ENCODE measurements around the gene GLIS1.

The GLIS1 gene

DNA sequence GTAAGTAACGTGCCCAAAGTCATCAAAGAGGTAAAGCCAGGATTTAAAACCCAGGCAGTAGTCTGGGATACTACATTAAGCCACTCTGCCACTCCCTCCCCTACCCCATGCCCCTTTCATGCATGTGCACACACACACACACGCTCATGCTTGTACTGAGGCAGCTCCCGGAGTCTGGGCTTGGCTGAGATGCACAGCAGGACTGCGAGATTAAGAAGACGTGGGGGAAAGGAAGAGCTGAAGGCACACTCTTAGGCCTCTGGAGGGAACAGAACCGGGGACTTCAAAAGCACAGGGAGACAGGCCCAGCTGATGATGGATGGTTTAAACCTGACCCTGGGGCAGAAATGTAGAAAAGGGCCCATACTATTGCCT lies 98.3 kb downstream of the GLIS1 start:
- DNase-seq (ENCODE audit: extremely low read depth in 1 of 2, low read depth in 1 of 2), result no peak

DNA sequence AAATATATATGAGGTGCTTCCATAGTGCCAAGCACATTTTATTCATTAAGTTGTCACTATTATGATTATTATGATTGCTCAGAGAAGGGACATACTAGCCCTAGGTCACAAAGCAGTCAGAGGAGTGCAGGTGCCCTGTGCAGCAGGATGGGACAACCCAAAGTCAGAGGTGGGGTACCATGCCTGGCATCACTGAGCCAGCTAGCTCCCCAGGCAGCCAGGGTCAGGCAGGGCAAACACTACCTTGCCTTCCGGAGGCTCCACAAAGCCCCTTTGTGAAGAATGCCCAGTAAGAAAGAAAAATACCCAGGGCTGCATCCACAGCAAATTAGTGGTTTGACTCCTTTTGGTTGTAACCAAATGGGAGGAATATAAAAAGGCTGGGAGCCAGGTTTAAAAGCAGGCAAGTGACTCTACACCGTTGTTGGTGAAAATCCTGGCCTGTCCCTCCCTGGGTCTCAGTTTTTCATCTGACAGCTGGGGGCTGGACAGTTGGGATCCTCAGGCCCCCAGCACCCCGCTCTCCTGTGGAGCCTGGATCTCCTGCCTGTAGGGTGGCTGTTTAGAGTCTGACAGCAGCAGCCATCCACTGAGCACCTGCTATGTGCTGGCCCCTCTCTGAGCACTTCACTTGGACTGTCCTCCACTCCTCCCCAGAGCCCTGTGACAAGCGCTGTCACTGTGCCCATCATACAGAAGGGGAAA lies 98.8 kb downstream of the GLIS1 start:
- no peak for DNase-seq (ENCODE audit: extremely low read depth in 1 of 2, low read depth in 1 of 2)

DNA sequence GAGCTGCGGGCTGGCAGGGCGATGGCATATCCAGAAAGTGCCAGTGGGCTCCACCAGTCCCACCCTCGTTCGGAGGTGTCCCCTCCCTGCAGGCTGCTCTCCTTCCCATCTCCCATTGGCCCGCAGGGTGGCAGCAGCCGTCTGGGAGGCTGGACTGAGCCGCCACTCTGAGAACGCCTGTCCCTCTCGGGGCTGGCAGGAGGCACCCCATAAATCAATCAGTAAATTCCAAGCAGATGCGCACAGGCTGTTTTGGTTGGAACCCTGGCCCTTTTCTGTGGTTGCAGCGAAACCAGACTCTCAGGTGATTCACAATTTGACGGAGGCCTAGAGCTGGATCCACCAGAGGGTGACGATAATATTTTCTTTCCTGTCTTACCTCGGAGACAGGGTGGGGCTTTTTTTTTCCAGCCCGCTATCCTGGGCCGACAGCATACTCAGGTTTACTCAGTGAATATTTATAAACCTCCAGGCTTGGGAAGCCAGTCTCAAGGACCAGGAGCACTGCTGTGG lies 99.7 kb downstream of the GLIS1 start:
- no peak for DNase-seq (ENCODE audit: extremely low read depth in 1 of 2, low read depth in 1 of 2)

DNA sequence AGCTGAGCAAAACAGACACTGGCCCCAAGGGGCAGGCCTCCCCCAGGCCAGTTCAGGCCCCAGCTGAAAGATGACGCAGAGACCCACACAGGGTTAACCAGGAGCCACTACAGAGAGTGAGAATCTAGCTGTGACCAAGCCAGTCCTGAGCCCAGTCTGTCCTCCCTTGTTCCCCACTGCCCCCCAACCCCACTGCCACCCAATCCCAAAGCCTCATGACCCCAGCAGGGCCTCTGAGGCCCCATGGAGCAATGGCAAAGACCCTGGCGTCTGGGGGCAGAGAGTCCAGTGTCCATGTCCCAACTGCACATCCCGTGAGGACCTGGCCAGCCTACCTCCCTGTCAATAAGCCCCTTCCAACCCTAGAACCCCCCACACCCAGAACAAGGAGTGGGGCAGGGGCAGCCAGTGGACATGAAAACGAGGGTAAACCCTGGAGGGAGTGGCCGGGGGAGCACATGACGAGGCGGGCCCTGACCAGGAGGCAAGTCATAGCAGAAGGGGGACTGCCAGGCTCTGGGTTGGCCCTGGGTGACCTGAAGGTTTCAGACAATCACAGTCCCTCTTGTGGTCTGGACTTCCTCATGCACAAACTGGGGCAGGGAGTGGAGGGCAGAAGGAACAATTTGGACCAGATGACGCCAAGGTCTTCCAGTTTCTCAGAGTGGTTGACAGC lies 100.5 kb downstream of the GLIS1 start:
- DNase-seq (ENCODE audit: extremely low read depth in 1 of 2, low read depth in 1 of 2), result no peak

DNA sequence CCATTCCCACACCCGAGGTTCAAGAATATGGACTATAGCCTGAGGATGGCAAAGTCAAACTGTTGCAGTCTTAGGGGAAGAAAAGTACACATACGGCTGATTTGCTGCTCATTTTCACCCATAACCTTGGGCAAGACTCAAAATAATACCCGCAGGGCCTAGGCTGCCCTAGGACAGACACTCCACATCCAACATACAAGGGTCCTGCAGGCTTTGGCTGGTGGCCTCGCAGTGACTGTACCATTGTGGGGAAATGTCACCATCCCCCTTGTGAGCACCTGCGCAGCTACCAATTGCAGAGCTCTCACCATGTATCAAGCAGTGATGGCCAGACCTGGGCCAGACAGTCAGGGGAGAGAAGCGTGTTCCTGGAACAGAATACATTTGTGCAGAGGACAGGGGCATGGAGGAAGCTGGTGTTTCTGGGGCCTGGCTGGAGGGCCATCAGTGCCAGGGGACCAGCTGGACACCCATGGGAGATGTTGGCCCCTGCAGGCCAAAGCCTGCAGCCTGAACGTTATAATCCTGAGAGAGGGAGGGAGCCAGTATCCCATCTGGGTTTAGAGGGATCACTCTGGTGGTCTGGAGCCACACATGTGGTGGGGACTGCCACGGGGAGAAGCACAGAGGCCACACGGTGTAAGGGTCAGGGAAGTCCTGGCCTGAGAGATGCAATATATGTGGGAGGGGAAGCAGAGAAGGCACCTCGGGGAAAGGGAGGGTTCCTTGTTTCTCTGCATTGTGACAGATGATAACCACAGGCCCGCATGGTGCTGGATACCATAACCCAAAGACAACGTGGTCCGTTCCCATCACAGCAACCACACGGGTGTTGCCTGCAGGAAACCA lies 101.2 kb downstream of the GLIS1 start:
- no peak for DNase-seq (ENCODE audit: extremely low read depth in 1 of 2, low read depth in 1 of 2)

DNA sequence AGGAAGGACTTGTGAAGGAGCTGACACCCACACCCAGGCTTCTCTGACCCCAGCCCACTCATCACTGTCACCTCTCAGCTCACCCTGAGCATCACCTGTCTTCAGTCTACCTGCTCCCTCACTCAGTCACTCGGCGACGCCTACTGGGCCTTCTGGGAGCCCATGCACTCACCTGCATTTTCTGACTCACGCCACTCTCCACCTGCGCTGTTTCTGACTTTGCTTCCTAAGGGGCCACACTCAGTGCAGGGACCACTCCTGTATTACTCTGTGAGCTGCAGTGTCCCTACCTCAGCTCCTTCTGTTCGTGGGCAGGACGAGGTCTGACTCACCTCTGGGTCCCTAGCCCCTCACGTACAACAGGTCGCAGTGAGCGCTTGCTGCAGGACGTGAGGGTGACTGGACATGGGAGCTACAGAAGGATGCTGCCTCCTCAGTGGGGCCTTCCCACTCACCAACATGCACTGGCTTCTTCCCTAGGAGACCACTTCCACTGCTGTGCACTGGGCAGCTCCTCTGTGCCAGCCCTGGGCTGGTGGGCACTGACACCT lies 102.3 kb downstream of the GLIS1 start:
- DNase-seq (ENCODE audit: extremely low read depth in 1 of 2, low read depth in 1 of 2), result no peak

DNA sequence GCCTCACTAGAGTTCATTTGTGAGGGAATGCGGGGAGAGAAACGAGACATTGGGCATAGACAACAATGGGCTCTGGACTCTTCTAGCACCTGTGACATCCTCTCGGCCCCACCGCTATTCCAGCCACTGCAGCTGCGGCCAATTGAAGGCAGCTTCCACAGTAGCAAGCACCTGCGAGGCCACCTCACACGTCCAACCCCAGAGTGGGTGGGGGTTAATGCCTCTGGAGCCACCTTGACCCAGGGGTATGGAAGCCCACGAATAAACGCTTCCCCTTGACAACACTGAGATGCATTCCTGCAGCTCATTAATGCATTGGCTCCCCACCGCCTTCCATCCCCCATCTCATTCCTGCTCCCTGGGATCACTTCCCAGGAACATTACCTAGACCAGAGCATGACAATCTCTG lies 104.4 kb downstream of the GLIS1 start:
- no peak for DNase-seq (ENCODE audit: extremely low read depth in 1 of 2, low read depth in 1 of 2)

DNA sequence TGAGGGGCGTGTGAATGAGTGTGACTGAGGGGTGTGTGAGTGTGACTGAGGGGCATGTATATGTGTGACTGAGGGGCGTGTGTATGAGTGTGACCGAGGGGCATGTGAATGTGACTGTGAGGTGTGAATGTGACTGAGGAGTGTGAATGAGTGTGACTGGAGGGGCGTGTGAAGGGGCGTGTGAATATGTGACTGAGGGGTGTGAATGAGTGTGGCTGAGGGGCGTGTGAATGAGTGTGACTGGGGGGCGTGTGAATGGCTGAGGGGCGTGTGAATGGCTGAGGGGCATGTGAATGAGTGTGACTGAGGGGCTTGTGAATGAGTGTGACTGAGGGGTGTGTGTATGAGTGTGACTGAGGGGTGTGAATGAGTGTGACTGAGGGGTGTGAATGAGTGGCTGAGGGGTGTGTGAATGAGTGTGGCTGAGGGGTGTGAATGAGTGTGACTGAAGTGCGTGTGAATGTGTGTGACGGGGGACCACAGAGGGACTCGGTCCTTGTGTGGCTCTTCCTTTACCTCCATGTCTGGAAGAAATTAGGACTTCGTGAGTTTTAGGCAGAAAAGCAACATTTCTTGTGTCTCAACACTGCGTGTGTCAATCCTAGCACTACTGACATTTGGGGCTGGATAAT lies 105.8 kb downstream of the GLIS1 start:
- DNase-seq (ENCODE audit: extremely low read depth in 1 of 2, low read depth in 1 of 2), result no peak

DNA sequence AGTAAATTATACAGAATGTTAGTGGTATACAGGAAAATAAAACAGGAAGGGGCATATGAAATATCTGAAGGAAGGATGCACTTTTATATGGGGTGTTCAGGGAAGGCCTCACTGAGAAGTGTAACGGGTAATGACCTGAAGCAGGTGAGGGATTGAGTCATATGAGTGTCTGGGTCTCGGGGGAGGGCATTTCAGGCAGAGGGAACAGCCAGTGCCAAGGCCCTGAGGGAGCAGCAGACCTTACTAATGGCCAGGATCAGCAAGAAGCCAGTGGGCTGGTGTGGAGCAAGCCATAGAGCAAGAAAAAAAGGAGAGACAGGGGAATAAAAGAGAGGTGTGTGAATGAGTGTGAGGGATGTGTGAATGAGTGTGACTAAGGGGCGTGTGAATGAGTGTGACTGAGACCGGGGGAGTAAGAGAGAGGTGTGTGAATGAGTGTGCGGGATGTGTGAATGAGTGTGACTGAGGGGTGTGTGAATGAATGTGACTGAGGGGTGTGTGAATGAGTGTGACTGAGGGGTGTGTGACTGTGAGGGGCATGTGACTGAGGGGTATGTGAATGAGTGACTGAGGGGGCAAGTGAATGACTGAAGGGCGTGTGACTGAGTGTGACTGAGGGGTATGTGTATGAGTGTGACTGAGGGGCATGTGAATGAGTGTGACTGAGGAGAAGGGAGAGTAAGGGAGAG lies 107.2 kb downstream of the GLIS1 start:
- no peak for DNase-seq (ENCODE audit: extremely low read depth in 1 of 2, low read depth in 1 of 2)

DNA sequence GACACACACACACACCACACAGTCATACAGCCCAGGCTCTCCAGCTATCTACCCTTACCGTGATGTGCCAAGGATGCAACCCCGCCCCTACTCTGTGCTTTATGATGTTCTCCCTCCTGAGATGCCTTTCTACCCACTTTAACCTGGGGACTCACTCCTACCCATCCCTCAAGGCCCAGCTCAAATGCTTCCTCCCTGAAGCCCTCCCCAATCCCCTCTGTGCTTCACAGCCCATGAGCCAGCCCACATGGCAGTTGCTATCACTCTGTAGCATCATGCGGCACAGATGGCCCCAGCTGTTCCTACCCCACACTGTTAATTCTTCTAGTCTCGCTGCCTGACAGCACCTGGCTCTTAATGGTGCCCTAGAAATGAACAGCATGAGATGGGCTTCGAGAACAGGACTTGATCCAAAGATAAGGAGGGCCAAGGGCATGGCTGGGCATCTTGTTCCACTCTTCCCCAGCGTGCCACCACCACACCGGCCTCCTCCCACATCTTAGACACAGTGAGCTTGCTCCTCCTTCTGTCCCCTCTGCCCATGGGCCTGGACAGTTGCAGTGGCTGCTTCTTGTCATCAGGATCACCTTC lies 109.8 kb downstream of the GLIS1 start:
- DNase-seq (ENCODE audit: extremely low read depth in 1 of 2, low read depth in 1 of 2), result no peak

DNA sequence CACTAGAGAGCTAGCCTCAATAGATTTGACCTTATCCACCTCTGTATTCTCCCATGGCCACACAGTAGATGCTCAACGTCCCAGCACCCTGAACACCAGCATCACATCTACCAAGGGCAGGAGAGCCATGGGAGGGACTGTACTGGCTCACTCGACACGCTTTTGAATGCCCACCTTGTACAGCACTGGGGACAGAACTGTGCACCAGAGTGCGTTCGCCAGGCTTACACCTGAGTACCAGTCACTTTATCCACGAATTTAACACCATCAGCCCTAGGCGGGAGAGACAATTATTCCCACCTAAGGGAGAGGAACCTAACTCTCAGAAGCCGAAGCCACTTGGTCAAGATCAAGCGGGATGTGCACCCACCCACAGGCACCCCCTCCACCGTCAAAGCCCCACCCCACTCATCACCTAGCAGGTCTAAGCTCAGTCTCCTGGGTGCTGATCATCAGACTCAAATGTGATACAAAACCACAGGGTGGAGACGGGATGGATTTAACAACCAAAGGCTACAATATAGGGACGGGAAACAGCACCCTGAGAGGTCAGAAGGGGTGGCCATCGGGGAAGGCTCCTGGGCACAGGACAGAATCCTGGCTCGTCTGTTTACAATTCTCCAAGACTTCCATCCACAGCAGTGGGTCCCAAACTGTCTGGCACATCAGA lies 110.5 kb downstream of the GLIS1 start:
- no peak for DNase-seq (ENCODE audit: extremely low read depth in 1 of 2, low read depth in 1 of 2)

DNA sequence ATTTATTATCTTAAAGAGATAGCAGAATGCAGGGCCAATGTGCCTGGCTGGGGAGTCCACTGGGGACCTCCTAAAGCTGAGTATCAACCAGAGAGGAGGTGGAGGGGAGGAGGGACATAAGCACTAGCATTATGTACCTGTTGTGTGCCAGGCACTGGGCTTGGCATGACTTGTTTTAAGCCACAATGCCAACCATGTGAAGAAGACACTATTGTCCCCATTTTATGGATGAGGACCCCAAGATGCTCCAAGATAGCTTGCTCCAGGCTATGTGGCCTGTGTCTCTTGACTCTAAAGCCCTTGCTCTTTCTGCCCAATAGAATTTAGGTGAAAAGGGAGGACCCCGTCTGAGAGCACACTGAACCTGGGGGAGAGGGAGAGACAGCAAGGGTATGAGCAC lies 111.3 kb downstream of the GLIS1 start:
- no peak for DNase-seq (ENCODE audit: extremely low read depth in 1 of 2, low read depth in 1 of 2)

DNA sequence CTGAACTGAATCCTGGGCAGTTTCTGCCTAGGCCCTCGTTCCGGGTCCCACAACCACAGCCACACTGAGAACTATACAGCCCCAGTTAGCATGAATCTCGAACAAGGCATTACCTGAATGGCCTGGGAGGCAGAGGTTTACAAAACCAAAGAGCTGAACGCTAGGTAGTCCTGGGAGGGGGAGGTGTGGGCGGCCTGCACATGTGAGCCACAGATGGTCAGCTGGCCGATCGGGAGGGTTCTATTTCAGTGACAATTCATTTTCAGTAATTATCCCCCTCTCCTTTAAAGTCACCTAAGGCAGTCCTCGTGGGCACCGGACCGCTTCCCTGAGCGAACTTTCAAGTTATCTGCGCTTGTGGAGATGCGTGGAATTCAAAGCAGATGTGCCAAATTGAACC lies 111.9 kb downstream of the GLIS1 start:
- no peak for DNase-seq (ENCODE audit: extremely low read depth in 1 of 2, low read depth in 1 of 2)

DNA sequence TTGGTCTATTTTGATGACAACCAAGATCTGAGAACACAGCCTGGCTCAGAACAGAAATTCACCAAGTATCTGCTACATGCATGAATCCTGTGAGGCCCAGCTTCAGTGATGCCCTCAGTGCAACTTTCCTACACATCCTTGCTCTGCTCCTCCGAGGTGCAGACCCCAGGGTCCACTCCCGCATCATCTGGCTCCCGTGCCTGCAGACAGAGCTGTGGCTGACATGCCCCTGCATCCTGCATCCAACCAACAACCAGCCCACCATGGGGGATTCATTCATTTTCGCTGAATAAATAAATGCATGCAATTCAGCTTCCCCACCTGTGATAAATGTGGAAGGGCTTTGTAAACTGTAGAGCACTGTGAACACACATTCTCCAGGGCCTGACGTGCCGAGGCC lies 112.3 kb downstream of the GLIS1 start:
- no peak for DNase-seq (ENCODE audit: extremely low read depth in 1 of 2, low read depth in 1 of 2)

DNA sequence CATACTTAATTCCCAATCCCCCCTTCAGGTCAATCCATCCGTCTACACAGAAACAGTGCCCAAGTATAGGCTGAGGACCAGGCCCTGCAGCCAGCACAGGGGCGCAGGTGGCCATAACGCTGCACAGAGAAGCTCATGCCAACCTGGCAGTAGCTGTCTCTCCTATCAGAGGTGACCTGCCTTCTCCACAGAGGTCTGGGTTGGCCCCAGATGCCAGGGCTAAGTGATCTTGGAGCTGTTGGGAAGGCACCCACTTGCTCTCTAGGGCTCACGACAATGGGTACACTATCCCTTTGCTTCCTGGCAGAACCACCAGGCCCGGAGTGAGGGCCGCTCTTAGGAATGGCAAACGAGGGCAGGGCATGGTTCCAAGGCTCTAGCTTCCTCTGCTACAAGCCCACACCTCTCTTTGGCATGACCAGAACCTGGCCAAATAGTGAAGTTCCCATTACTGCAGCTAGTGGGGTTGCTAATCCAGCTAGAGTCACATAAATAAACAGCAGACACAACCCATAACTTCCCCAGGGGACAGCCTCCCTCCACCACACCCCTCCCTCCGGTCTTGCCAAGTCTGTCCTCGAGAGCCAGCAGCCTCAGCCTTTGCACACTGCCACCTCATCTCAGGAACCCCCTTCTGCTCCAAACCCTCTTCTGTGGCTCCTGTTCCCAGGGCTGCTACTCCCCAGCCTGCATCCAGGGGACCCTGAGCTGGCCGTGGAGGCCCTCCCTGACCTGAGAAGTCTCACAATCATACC lies 113.0 kb downstream of the GLIS1 start:
- DNase-seq (ENCODE audit: extremely low read depth in 1 of 2, low read depth in 1 of 2), result no peak

DNA sequence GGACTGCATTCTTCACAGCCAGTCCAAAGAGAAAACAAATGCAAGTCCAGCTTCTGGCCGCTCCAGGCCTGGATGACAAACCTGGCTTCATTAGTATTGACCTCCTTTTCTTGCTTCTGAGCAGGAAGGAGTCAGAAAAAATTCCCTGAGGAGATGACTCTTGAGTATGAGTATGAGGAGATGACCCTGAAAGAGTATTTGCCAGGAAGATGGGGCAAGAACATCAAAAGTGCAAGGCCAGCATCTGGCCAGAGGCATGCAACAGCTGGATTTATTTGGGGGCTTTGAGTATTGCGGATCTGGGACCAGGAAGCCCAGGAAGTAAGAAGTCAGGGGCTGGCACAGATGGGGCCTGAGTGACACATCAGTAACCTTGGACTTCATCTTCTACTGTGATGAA lies 113.9 kb downstream of the GLIS1 start:
- DNase-seq (ENCODE audit: extremely low read depth in 1 of 2, low read depth in 1 of 2), result no peak

DNA sequence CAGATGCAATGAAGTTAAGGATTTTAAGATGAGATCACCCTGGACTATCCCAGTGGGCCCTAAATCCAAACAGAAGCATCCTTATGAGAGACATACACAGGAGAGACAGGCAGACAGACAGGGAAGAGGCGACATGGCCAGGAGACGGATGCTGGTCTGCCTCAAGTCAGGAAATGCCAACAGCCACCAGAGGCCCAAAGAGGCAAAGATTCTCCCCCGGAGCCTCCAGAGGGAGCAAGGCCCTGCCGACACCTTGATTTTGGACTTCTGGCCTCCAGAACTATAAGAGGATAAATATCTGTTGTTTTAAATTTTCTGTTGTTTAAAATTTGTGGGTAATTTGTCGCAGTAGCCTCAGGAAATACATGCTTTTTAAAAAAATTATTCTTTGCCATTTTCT lies 116.4 kb downstream of the GLIS1 start:
- DNase-seq (ENCODE audit: extremely low read depth in 1 of 2, low read depth in 1 of 2), result no peak

DNA sequence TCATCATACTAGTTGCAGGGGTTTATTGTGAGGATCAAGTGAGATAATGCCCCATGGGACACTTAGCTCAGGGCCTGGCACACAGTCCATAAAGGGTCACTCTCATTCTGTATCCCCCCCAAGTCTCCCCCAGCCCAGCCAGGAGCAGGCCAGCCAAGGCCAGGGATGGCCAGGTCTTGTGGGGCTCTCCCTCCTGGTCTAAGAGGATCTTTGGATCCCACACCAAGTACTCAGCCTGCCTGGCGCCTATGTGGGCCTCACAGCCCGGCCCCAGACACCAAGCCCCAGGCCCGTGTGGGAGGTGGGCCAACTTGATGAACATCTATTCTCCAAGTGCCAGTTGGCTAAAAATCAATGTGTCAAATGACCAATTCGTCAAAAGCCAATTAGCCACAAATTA lies 117.8 kb downstream of the GLIS1 start:
- DNase-seq (ENCODE audit: extremely low read depth in 1 of 2, low read depth in 1 of 2), result no peak

All from stimulated activated CD8-positive, alpha-beta memory T cell treated with anti-CD3 and anti-CD28 coated beads, Interleukin-7, amount 100 ng/mL, for 48 hours (primary cell).